Activated B cell treated with CpG ODN at 0.5 μM for 24 hours (primary cell): ENCODE data around the gene MCM10. TPM values are rescaled to one million over a fixed set of nuclear protein-coding genes. Genes with fewer than 3 reads are reported as not detected.

Experiments
- ATAC-seq: fragments of 200-7000 bp; cut with Tn5 transposase; one replicate; pipeline ENCODE4 v1.10.0; 2021; ENCODE audit warnings: low read depth, mild to moderate bottlenecking, moderate library complexity
- CTCF ChIA-PET: fragments of 350-600 bp; sonication (Branson Sonifier 250); formaldehyde crosslinking; loops from one replicate; lab custom pipeline; 2021; ENCODE audit warnings: antibody characterized with exemption; lab: Charles Lee
- POLR2A ChIA-PET: fragments of 350-600 bp; sonication (Branson Sonifier 250); formaldehyde crosslinking; loops from one replicate; lab custom pipeline; 2021; ENCODE audit warnings: antibody characterized with exemption; lab: Charles Lee
- DNase-seq: peaks from one replicate; pipeline ENCODE4 v3.0.0; 2022
- H3K27ac Mint-ChIP-seq: one replicate; pipeline ENCODE4 v1.8.0; 2020; ENCODE audit warnings: mixed read lengths
- H3K27me3 Mint-ChIP-seq: one replicate; pipeline ENCODE4 v1.8.0; 2021; ENCODE audit warnings: mixed read lengths
- H3K36me3 Mint-ChIP-seq: one replicate; pipeline ENCODE4 v1.8.0; 2021; ENCODE audit warnings: low read depth, mixed read lengths
- H3K4me1 Mint-ChIP-seq: one replicate; pipeline ENCODE4 v1.8.0; 2021; ENCODE audit warnings: mixed read lengths
- H3K4me3 Mint-ChIP-seq: one replicate; pipeline ENCODE4 v1.8.0; 2020; ENCODE audit warnings: mild to moderate bottlenecking, mixed read lengths
- H3K9me3 Mint-ChIP-seq: one replicate; pipeline ENCODE4 v1.8.0; 2020; ENCODE audit warnings: mixed read lengths
- CTCF ChIP-seq: fragments of 200-600 bp; IDR thresholded peaks from one replicate; pipeline ENCODE4 v1.8.0; 2022; ENCODE audit warnings: antibody characterized with exemption, mild to moderate bottlenecking
- intact Hi-C: fragments of 100-400 bp; cut with micrococcal nuclease; formaldehyde crosslinking; loops from one replicate; pipeline ENCODE4 v1.15.1; 2024
- total RNA-seq: library from RNA; stranded (reverse); gene quantifications from 2 replicates; pipeline ENCODE4 v1.2.3, GENCODE V29; 2022

Gene MCM10
- total RNA-seq, 1 donor from 2014 or later = 3.7 TPM

- Mint-ChIP-seq H3K9me3 (peaks cover 2% of the 10 kb centered on the region), H3K4me3 (no peak overlapping the region), H3K27ac (no peak overlapping the region), H3K27me3 (no peaks in the 10 kb centered on the region), H3K36me3 (no peaks in the 10 kb centered on the region), H3K4me1 (peaks cover 5% of the 10 kb centered on the region)
- ChIA-PET POLR2A (no interaction called here), CTCF (no interaction called here)
- intact Hi-C loops = no loop called here
- ATAC-seq = no peak
- TF ChIP-seq CTCF = no peak
- DNase-seq = no peak
Observed at GRCh38 chr10:13182424-13182823, 21.1 kb downstream of the MCM10 start.

GRCh38 chr10:13183625-13184024 lies 22.3 kb downstream of the MCM10 start:
- ATAC-seq = peak; percentile 60
- peaks cover 2% of the 10 kb centered on the region for H3K9me3 Mint-ChIP-seq
- ChIA-PET POLR2A (interaction anchor here (0.7 kb wide), 1 partner anchor 118 kb away, joined by 3 read pairs; no protein-coding TSS in a partner anchor), CTCF (no interaction called here)
- no peaks in the 10 kb centered on the region for H3K27me3 Mint-ChIP-seq
- no peak for DNase-seq
- no peak overlapping the region for H3K4me3 Mint-ChIP-seq
- H3K4me1 Mint-ChIP-seq = peaks cover 5% of the 10 kb centered on the region
- peak overlapping the region; percentile 32 for H3K27ac Mint-ChIP-seq
- no peak for TF ChIP-seq CTCF
- intact Hi-C loops = no loop called here
- no peaks in the 10 kb centered on the region for H3K36me3 Mint-ChIP-seq

- DNase-seq = no peak
- CTCF ChIA-PET = no interaction called here
Observed at GRCh38 chr10:13184276-13184675, 22.9 kb downstream of the MCM10 start.

GRCh38 chr10:13184730-13185514 lies 23.6 kb downstream of the MCM10 start:
- H3K9me3 Mint-ChIP-seq = peaks cover 2% of the 10 kb centered on the region
- no peak overlapping the region for H3K4me3 Mint-ChIP-seq
- TF ChIP-seq CTCF = no peak
- H3K27me3 Mint-ChIP-seq = no peaks in the 10 kb centered on the region
- H3K27ac Mint-ChIP-seq = no peak overlapping the region
- DNase-seq (no peak), ATAC-seq (no peak)
- POLR2A ChIA-PET = no interaction called here
- CTCF ChIA-PET = no interaction called here
- peaks cover 5% of the 10 kb centered on the region for H3K4me1 Mint-ChIP-seq
- H3K36me3 Mint-ChIP-seq = no peaks in the 10 kb centered on the region
- intact Hi-C loops = no loop called here

More at GRCh38 chr10:13184276-13184675, 22.9 kb downstream of the MCM10 start:
- Mint-ChIP-seq H3K36me3 (no peaks in the 10 kb centered on the region), H3K4me1 (peaks cover 5% of the 10 kb centered on the region), H3K27me3 (no peaks in the 10 kb centered on the region), H3K4me3 (no peak overlapping the region), H3K27ac (no peak overlapping the region), H3K9me3 (peaks cover 2% of the 10 kb centered on the region)
- no peak for TF ChIP-seq CTCF
- no peak for ATAC-seq
- POLR2A ChIA-PET = interaction anchor here (0.7 kb wide), 1 partner anchor 117 kb away, joined by 3 read pairs; no protein-coding TSS in a partner anchor
- intact Hi-C loops = no loop called here

GRCh38 chr10:13187135-13187534 lies 25.8 kb downstream of the MCM10 start:
- no peak for DNase-seq
- POLR2A ChIA-PET = no interaction called here
- no peak for ATAC-seq
- Mint-ChIP-seq H3K4me3 (no peak overlapping the region), H3K36me3 (no peaks in the 10 kb centered on the region), H3K27ac (no peak overlapping the region), H3K9me3 (peaks cover 2% of the 10 kb centered on the region), H3K4me1 (peaks cover 5% of the 10 kb centered on the region), H3K27me3 (no peaks in the 10 kb centered on the region)
- no peak for TF ChIP-seq CTCF
- intact Hi-C loops = no loop called here
- CTCF ChIA-PET = no interaction called here
